Breast epithelium (tissue), 3 donors: ENCODE measurements around the gene RBM26.

ENCODE experiments used
- POLR2A ChIP-seq: fragments of 450-650 bp; IDR thresholded peaks from one replicate; pipeline ENCODE4 v1.6.1; 2016; ENCODE audit warnings: antibody characterized with exemption, mild to moderate bottlenecking, moderate library complexity
- POLR2AphosphoS5 ChIP-seq, 3 donors: sonication (generic); formaldehyde crosslinking; IDR thresholded peaks; one replicate each; pipeline ENCODE4 v1.6.1; 2017; ENCODE audit warnings: antibody characterized with exemption in 3 of 3
- TF ChIP-seq, protein P1 (sequence below), 3 donors: fragments of 450-650 bp; IDR thresholded peaks; one replicate each; pipeline ENCODE4 v1.5.1; 2016 to 2017; ENCODE audit warnings: antibody characterized with exemption in 3 of 3, mild to moderate bottlenecking in 3 of 3, moderate library complexity in 3 of 3

DNA sequence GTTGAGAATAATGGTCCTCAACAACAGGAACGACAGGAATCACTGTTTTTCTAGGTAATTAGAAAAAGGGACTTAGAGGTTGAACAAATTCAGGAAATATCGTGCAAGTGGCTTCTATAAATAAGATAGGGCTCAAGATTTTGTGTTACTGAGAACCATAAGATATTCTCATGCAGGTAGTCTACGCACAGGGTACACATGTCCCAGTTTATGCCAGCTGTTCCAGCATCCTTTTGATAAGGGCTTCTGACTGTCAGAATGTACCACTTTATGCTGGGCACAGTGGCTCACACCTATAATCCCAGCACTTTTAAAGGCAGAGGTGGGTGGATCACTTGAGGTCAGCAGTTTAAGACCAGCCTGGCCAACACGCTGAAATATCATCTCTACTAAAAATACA, 32.1 kb downstream of the RBM26 start:
- TF ChIP-seq, protein P1, sequence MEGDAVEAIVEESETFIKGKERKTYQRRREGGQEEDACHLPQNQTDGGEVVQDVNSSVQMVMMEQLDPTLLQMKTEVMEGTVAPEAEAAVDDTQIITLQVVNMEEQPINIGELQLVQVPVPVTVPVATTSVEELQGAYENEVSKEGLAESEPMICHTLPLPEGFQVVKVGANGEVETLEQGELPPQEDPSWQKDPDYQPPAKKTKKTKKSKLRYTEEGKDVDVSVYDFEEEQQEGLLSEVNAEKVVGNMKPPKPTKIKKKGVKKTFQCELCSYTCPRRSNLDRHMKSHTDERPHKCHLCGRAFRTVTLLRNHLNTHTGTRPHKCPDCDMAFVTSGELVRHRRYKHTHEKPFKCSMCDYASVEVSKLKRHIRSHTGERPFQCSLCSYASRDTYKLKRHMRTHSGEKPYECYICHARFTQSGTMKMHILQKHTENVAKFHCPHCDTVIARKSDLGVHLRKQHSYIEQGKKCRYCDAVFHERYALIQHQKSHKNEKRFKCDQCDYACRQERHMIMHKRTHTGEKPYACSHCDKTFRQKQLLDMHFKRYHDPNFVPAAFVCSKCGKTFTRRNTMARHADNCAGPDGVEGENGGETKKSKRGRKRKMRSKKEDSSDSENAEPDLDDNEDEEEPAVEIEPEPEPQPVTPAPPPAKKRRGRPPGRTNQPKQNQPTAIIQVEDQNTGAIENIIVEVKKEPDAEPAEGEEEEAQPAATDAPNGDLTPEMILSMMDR (IDR thresholded peaks at IDR 0.05), result no peak
- no peak for TF ChIP-seq POLR2AphosphoS5 (IDR thresholded peaks at IDR 0.05)
- TF ChIP-seq POLR2A, result no peak
